AG09319 (cell line): ENCODE measurements around the gene PSMA6.

Experiments
- DNase-seq: peaks from one replicate; pipeline ENCODE4 v3.0.0-alpha.2; 2010; ENCODE audit warnings: low read depth; ENCODE audit errors: extremely low read depth
- TF ChIP-seq, protein P1 (sequence below): IDR thresholded peaks from 2 replicates; pipeline ENCODE4 v1.5.1; 2011; ENCODE audit warnings: low read depth, mild to moderate bottlenecking, inconsistent platforms, low read length, moderate library complexity

PSMA6 gene

DNA sequence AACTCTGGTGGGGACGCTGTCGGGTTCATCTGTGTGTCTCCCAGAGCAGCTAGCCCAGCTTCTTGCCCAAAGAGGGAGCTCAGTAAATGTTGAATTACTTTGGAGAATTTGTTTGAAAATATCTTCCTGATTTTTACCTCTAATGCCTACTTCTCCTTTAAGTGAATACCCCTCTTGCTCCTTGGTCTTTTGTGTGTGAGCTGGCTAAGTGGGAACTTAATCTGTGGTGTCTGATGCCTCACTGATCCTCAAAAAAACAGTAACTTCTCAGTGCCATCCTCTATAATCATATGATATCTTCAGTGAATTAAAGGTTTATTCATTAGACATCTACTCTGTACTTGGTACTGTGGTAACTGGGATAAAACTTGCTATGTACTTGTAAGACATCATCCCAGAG, 7.7 kb upstream of the PSMA6 start:
- no peak for DNase-seq
- TF ChIP-seq, protein P1, sequence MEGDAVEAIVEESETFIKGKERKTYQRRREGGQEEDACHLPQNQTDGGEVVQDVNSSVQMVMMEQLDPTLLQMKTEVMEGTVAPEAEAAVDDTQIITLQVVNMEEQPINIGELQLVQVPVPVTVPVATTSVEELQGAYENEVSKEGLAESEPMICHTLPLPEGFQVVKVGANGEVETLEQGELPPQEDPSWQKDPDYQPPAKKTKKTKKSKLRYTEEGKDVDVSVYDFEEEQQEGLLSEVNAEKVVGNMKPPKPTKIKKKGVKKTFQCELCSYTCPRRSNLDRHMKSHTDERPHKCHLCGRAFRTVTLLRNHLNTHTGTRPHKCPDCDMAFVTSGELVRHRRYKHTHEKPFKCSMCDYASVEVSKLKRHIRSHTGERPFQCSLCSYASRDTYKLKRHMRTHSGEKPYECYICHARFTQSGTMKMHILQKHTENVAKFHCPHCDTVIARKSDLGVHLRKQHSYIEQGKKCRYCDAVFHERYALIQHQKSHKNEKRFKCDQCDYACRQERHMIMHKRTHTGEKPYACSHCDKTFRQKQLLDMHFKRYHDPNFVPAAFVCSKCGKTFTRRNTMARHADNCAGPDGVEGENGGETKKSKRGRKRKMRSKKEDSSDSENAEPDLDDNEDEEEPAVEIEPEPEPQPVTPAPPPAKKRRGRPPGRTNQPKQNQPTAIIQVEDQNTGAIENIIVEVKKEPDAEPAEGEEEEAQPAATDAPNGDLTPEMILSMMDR, result no peak

DNA sequence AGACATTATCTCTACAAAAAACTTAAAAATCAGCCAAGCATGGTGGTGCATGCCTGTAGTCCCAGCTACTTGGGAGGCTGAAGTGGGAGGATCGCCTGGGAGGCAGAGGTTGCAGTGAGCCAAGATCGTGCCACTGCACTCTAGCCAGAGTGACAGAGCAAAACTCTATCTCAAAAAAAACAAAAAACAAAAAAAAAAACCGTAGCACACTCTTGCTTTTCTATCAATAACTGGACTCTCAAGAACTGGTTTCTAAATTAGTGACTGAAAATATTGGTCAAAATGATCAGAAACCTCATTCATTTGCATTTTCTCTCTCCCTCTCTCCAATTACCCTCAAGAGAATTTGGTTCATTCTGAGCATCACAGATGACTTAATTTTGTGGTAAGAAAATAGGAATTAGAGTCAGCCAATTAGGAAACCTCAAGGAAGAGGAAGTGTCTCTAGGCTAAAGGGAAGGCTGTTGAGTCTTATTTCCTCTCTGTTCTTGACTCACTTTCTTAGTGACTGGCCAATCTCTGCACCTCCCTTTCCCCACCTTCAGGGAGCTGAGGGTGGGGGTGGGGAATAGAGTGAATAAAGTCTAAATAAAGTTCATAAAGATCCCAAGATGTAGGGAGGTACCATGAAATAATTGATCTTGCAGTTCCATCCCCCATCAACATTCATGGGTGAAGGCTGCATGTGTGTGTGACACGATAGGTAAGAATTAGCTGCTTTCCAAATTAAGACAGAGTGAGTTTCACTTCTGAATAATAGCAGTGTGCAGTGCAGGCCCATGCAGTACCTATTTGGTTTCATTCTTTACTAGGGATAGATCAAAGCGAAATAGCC, 6.8 kb upstream of the PSMA6 start:
- TF ChIP-seq, protein P1, result no peak
- DNase-seq, result no peak

DNA sequence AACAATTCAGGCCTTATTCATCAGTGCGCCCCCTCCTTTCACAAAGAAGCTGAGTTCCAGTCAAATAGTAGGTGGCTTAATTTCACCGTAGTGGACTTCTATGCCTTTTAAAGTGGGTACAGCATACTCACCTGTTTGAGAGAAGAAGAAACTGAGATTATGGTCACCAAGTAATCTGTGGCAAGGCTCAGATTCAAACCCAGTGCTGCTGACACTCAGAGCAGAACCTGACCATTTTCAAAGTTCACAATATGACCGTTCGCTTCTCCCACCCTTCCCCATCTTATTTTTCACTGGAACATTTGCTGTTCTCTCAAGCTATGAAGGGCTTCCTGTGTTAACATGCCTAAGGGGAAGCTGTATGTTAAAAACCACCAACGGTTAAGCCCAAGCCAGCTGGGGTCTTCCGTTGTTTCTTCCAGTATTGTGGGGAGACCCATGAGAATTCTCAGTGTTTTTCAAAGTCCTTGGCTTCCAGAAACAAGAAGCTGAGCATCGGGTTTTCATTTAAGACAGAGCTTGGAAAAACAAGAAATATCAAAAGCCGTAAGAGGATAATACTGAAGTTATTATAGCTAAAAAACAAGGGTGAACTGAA, 6.1 kb upstream of the PSMA6 start:
- no peak for DNase-seq

DNA sequence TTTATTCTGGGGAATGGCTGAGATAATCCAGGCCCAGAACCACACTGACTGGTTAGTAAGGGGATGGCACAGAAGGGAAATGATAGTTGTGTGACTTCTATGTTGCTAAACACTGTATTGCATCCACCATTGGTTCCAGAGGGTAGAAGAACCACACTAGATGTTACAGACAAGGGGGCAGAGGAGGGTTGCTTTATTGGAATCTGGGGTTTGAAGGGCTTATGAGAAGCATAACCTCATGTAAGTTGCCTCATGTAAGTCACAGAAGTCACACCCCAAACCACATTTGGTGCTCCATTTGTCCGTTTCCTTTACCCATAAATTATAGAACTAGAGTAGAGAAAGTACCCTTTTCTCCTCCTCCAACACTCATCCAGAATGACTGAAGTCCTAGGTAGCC, 5.5 kb upstream of the PSMA6 start:
- DNase-seq, result no peak
- TF ChIP-seq, protein P1, result no peak

More for the DNA sequence above, 6.1 kb upstream of the PSMA6 start:
- TF ChIP-seq, protein P1, result no peak

DNA sequence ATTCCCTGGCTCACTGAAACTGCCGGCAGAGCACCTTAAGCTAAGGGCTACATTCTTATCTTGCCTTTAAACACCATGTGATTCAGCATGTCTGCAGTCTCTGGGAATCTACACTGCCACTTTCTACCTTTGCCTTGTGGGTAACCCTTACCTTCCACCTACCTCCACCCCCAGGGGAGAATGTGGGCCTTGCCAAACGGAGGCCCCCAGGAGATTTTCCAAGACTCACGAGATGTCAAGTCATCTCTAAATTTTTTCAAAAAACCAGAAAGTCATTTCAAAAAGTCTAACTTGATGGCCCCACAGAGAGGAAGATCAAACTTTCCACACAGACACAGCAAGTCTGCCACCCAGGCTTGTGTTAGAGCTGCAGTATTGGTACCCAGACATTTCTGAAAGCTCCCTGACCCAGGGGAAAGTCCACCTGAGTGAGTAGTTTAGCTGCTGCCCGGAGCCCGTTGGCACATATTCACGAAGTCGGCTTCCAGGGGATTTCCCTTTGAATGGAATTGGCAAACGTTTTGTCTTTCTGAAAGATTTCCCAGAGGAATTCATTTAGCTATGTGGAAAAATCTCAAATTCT, 4.7 kb upstream of the PSMA6 start:
- TF ChIP-seq, protein P1, result no peak
- DNase-seq, result no peak

DNA sequence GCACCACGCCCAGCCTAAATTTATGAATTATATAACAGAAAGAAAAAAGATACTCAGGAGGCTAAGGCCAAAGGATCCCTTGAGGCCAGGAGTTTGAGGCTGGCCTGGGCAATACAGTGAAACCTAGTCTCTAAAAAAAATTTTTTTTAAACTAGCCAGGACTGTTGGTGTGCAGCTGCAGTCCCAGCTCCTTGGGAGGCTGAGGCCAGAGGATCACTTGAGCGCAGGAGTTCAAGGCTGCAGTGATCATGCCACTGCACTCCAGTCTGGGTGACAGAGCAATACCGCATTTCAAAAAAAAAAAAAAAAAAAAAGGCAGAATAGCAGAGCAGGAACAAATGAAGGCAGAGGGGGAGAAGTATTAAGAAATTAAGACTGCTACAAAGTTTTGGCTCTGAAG, 2.6 kb upstream of the PSMA6 start:
- TF ChIP-seq, protein P1, result no peak
- DNase-seq, result no peak

DNA sequence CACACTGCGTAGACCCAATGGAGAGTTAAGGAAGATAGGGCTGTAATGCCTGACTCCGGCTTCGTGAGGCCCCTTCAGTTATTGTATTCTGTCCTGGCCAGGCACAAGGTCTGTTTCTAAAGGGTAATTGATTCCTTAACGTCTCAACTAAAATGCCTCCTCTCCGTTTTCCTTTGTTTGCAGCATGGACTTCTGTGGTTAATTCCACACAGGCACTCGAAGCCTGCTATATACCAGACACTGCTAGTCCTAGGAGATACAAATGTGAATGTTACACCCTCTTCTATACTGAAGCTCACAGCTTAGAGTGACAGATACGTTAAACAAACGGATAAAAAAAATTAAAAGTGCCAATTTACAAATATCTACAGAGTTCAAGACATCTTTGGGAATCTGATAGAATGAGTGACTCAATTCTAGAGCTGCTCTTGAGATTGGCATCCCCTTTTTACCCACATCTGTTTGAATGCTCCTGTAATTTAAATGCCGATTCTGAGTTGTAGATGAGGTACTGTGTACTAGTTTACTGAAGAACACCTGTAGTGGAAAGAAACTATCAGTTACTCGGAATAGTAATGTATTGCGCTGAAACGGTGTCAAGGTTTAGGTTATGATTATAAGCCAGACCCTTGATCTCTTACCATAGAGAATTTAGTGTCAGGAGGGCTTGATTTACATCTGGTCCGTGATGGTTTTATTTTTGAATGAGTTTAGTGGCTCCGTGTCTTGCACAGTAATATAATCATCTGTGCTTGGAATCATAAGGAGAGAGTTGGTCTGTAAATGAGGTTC, 784 bp downstream of the PSMA6 start:
- TF ChIP-seq, protein P1, result no peak
- DNase-seq, result no peak
